Lower leg skin (tissue), 3 donors: ENCODE measurements around the gene GOLGA8M.
"Not testable (repeated sequence)": the region's sequence is repeated elsewhere in the genome, so short reads cannot be mapped to it uniquely, and the experiment has no call there.

Experiments
- CTCF ChIP-seq, 3 donors: fragments of 450-650 bp; IDR thresholded peaks; one replicate each; pipeline ENCODE4 v1.5.1; 2016; ENCODE audit warnings: antibody characterized with exemption in 3 of 3, mild to moderate bottlenecking in 3 of 3, moderate library complexity in 2 of 3
- POLR2A ChIP-seq, 2 donors: fragments of 450-650 bp; IDR thresholded peaks; one replicate each; pipeline ENCODE4 v1.6.1; 2016 to 2017; ENCODE audit warnings: antibody characterized with exemption in 2 of 2, mild to moderate bottlenecking in 1 of 2, moderate library complexity in 1 of 2

- not testable (repeated sequence) for TF ChIP-seq CTCF, POLR2A (IDR thresholded peaks at IDR 0.05)
Observed at GRCh38 chr15:28728061-28728460, 15.8 kb upstream of the GOLGA8M start.
